COR-L47 (cell line): ENCODE results near the gene MYL3.
"Not testable (repeated sequence)": the region's sequence is repeated elsewhere in the genome, so short reads cannot be mapped to it uniquely, and the experiment has no call there.

Experiments
- DNase-seq: peaks from one replicate; lab custom pipeline; 2025; lab: John Stamatoyannopoulos, UW

MYL3 gene

DNA sequence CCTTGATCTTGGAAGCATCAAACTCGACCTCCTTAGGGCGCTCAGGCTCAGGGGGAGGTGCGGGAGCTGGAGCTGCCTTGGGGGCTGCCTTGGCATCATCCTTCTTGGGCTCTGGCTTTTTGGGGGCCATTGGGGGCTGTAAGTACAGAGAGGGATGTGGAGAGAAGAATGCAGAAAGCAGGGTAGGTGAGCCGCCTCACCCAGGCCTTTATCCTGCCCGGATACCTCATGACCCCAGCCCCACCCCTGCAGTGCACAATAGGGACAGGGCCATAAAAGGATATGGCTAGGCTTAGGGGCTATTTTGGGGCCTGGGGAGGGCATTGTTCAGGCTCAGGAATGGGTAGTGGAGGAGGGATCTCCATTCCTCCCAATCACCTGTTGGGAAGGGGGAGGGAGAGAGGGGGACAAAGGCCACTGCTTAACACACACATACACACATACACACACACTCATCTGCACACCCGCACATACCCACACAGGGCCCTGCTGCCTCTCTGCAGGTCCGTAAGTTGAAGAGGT lies at the start of gene MYL3:
MYL3 (minus strand) TSS at position 184 of the 522 bp plus-strand sequence; CDS start at position 130, 54 bp downstream.
- DNase-seq: no peak

DNA sequence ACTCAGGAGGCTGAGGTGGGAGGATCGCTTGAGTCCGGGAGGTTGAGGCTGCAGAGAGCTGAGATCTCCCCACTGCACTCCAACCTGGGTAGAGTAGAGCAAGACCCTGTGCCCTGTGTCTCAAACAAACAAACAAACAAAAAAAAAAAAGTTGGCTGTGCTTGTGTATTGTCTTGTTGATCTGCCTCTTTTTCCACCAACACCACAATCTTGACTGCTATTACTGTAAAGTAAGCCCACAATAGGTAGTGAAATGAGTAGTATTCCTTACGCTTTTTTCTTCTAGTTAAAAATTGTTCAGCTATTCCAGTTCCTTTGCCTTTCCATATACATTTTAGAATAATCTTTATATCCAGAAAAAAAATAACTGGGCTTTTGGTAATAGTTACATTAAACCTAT lies 49.7 kb upstream of the MYL3 start:
- no peak for DNase-seq

DNA sequence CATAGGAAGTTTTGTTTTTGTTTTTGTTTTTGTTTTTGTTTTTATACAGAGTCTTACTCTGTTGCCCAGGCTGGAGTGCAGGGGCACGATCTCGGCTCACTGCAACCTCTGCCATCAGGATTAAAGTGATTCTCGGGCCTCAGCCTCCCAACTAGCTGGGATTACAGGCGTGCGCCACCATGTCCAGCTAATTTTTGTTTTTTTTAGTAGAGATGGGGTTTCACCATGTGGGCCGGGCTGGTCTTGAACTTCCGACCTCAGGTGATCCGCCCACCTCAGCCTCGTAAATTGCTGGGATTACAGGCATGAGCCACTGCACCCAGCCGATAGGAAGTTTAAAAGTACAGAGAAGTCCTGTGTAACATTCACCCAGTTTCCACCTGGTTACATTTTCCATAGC lies 47.7 kb upstream of the MYL3 start:
- DNase-seq: not testable (repeated sequence)

DNA sequence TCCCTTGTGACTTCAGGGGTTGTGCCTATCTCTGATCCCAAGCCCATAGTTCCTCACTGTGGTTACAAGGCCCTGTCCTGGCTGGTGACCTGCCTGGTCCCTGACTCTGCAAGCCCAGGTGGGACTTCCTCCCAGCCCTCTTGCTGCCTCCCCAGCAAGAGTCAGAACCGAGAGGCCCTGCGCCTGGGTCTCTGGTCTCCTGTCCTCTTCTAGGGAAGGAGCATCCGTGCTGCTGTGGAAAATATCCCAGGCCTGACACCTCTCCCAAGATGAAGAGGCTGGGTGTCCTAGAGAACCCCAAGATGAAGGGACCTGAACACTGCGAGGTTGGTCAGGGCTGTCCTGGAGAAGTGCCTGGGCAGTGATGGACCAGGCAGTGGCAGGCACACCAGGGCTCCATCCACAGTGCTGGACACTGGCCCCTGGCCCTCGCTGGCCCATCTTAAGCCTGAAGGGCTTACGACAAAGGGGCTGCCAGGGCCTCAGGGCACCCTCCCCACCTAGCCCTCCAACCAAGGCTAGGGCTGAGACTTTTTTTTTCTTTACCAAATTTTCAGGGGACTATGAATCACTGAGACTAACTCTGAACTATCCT lies 47.0 kb upstream of the MYL3 start:
- DNase-seq: no peak

DNA sequence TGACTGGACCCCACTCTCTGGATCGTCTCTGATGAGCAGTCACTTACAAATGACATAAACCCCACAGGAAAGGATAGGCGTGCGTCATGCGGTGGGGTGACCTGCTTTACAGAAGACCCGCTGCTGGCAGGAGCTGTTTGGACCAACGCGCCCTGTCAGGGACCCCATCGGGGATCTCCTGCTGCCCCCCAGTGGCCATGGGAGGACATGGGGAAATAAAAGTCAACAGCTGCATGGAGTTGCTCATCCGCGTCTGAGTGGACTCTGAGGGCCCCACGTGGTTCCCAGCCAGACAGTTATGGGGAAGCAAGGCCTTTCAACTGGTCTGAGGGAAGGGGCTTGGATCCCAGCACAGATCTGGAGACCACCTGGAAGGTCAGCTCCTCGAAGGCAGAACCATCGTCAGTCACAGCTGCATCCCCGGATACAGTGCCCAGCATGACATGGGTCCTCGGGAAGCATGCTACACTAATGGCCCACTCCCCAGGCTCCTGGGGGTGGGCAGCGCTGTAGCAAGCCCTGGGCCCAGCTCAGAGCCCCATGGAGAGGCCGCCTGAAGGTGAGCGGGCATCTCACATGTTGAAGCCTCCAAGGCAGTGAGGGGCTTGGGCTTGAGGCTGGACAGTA lies 46.4 kb upstream of the MYL3 start:
- peak; percentile 31 for DNase-seq

DNA sequence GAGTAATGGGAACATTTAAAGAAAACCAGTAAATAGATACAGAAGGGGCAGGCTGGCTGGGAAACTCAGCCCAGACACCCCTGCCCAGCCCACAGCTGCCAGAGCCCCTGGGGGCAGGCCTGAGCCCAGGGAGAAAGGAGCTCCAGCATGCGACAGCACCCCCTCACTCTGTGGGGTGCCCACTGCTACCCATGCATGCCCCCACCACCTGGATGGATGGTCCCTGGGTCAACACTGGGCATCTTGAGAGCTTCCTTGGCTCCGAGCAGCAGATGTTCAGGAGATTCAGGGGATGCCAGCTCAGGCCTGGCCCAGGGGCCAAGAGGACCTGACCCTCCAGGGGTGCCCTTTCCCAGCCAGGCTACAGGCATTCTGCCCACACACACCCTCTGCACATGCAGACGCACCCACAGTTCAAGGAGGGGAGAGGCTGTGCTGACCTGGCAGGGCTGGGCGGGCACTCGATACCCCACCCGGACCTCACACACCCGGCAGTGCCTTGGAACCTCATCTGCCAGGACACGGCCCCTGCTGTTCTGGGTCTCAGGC lies 45.8 kb upstream of the MYL3 start:
- no peak for DNase-seq

DNA sequence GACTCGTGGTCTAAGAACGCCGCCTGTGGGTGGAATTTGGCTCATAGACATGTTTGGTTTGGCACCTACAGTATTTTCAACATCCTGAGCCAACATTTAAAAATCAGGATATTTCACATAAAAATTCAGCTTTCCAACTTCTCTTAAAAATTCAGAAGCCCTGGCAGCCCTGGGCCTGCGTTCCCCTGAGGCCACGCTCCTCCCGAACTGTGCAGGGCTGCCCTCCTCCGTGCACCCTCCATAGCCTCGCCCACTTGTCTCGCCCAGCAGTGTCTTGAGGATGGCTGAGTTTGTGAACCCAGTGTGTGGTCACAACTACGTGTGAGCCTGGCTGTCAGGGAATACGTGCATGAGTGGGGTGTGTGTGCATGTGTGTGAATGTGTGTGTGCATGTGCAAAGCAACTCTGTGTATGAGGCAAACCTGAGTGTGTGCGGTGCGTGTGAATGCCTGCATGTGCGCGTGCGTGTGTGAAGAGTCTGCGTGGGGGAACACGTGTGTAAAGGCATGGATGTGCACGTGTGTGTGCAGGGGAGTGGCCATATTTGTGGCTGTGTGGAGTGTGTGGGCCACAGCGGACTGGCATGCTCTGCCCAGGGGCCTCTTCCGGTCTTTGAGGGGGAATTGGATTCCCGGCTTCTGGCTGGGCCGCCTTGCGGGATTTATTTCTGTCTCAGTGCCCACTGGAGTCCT lies 45.2 kb upstream of the MYL3 start:
- DNase-seq: no peak

DNA sequence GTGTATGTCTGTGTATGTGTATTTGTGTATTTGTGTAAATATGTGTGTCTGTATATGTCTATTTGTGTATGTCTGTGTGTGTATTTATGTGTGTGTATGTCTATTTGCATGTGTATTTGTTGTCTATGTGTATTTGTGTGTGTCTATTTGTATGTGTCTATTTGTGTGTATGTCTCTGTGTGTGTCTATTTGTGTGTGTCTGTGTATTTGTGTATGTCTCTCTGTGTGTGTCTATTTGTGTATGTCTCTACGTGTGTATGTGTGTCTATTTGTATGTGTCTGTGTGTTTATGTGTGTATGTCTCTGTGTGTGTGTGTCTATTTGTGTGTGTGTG lies 44.7 kb upstream of the MYL3 start:
- DNase-seq: no peak

DNA sequence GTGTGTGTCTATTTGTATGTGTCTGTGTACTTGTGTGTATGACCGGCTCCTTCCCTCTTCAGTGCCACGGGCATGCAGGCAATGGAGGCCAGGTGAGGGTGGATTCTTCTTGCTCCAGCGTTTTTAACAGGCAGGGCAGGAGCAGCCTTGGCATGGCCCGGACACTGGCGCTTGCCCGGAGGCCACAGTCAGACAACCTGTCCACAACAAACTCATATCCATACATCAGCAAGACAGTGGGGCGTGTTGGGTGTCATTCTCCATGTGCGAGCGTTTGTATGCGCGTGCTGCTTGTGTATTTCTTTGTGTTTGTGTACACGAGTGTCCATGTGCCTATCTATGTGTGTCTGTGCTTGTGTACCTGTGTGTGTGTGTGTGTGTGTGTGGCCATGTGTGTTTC lies 44.0 kb upstream of the MYL3 start:
- DNase-seq: no peak

DNA sequence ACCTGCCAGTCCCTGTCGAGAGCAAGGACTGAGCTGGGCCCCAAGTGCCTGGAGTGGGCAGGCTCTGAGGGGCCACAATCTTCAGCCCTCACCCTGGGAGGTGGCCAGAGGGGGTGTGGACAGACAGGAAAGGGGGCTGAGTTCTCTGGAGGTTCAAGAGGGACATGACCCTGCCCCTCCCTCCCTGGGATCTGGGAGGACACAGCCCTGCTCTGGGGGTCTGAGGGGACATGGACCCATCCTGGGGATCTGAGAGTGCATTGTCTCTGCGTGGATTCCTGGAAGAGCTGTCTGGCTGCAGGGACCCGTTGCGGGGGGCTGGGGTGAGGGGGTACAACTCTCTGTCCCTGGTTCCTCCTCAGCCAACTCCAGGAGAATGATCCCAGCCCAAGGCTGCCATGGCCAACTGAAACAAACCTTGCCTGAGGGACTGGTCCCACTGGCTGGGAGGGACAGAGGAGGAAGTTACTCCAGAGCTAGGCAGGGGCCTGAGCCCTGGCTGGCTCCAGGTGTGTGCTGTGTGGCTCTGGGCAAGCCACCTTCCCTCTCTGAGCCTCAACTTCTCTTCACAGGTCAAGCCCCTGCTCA lies 43.3 kb upstream of the MYL3 start:
- DNase-seq: no peak

DNA sequence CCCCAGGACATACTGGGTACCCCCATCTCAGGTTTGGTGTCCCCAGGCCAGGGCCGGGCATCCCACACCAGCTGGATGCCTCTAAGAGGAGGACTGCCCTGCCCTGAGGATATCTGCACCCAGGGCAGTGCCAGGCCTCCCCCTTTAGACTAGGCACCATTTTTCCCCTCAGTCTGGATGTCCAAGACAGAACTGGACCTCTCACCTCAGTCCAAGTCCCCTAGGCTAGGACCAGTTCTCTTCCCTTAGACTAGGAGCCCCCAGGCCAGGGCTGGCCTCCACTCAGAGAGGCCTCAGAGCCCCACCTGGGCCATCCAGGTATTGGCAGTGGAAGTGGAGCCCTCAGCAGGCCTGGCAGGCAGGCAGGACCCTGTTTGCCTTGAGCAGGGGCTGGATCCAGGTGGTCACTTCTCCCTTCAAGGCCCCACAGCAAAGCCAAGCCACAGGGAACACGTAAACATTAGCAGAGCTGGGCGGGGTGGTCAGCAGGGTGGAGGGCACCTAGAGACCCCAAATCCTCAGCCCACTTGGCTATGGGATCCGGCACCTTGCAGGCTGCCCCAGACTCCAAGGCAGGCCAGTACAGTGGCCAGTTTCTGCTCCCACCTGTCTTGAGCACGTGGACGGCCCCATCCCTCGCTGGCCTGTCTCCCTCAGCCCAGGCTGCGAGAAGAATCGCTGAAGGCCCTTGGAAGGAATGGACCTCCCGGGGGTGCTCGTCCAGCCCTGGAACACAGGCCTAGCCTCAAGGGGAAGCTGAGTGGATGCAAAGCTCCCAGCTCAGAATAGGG lies 42.6 kb upstream of the MYL3 start:
- DNase-seq: no peak

DNA sequence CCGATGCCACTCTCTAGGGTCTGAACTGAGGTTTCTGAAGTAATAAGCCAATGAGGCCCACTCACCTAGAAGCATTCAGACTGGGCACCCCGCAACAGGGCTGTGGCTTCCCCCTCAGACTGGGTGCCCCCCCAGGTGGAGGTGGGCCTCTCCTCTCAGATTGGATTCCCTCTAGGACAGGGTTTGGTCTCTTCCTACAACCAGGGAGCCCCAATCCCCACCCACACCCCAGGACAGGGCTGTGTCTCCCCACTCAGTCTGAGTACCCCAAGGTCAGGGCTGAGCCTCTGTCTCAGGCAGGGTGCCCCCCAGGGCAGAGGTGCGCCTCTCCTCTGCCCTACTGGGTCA lies 41.9 kb upstream of the MYL3 start:
- DNase-seq: no peak

DNA sequence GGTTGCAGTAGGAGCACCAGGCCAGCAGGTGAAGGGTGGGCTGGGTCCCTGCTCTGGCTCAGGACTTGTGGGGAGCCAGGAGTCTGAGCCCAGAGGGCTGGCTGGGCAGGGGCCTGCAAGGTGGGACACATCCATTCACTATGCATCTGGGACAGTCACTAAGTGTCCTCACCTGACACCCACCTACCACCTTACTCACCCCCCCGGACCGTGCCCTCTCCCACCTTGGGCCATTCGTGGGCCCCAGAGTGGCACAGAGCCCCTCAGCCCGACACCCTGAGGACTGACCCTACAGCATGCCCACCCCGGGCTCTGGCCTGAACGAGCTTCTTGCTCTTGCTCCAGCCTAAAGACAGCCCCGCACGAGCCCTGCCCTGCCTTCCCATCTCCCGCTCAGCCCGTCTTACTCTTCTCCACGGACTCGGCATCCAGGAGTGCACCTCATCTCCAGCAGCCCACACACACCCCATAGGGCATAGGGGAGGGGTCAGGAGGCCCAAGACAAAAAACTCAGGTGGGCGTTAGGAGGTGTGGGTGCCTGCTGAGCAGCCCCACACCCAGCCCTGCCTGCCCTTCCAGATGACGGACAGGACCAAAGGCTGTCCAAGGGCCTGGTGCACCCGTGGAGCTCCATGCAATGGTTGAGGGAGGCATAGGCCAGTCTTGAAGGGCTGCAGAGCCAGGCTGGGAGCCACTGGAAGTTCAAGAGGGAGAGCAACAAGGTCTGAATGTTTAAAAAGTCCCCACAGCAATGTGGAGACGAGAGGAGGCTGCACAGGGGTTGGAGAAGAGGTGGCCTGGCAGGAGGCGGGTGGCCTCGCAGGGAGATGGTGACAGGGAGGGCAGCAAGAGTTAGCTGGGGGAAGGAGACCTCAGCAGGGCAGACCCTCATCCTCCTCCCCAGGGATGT lies 41.3 kb upstream of the MYL3 start:
- no peak for DNase-seq

DNA sequence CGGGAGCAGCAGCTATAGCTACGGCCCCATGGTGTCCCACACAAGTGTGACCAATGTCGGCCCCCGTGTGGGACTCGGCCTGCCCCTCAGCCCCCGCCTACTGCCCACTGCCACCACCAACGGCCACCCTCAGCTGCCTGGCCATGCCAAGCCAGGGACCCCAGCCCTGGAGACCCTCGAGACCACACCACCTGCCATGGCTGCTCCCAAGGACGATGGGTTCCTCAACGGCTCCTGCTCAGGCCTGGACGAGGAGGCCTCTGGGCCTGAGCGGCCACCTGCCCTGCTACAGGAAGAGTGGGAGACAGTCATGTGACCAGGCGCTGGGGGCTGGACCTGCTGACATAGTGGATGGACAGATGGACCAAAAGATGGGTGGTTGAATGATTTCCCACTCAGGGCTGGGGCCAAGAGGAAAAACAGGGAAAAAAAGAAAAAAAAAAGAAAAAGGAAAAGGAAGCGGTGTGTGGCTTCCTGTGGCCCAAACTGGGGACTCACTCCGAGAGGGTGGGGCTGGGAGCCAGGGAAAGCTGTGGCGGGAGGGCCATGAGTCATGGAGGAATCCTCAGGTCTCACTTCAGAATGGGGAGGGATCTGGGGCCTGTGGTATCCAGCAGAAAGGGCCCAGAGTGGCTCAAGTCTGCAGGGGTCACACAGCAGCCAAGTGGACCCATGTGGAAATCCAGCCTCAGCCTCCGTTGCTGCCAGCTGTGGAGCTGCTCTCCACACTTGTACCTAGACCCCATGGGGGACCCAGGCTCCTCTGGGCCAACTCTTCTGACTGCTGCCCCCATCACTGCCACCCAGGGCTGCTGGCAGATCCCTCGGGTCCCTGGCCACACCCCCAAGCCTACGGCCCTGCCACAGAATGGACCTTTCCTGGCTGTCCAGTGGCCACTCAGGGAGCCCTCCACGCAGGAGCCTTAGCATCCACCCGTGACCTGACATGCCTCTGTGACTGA lies 40.4 kb upstream of the MYL3 start:
- no peak for DNase-seq

DNA sequence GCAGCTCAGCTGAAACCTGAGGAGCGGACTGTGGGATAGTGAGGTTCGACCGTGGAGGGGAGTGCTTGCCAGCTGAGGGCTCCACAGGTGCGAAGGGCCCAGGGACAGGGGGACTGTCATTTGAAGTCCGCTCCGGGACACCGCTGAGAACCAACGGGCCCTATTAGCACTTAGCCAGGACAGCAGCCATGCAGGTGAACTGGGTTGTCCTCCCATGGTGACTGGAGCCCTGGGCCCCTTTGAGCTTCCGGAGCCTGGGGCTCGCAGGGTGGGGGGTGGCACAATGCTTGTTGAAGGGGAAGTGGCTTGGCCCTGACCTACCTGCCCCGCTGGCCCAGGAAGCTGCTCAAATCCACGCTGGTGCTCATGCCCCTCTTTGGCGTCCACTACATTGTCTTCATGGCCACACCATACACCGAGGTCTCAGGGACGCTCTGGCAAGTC lies 39.0 kb upstream of the MYL3 start:
- no peak for DNase-seq

DNA sequence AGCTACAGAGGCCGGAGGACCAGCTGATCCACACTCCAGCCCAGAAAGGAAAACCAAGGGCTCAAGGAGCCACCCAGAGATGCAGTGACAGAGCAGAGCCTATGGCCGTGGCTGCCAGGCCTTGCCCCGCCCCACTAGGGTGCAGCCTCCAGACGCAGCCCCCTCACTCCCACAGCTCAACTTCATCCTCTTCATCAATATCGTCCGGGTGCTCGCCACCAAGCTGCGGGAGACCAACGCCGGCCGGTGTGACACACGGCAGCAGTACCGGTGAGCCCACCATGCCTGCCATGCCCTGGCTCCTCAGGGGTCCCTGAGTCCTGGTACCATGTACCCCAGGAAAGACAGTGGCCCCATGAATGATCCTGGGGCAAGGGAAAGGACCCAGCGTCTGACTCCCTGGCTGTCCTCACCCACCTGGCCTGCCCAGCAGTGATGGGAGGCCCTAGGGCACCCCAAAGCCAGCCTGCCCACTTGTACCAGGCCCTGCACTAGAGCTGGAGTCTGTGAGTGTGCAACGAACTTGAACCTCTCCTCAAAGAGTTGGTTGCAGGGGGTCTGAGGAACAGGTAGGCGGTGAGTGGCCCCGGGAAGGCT lies 38.4 kb upstream of the MYL3 start:
- no peak for DNase-seq

DNA sequence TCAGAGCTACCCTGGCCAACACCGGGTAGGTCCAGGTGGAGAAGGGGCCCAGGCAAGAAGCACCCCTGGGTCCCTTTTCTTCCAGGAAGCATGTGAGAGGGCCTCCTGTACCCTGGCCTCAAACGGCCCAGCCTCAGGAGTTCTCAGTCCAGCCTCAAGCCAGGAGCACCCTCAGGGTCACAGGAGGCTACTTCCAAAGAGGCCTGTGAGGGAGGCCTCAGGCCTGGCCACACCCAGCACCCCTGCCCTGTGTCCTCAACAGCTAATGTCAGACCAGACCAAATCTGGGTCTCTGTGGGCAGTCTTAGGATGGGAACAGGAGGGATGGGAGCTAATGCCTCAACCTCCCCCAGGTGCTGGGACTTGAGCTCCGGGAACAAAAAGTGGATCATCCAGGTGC lies 37.8 kb upstream of the MYL3 start:
- DNase-seq: no peak

DNA sequence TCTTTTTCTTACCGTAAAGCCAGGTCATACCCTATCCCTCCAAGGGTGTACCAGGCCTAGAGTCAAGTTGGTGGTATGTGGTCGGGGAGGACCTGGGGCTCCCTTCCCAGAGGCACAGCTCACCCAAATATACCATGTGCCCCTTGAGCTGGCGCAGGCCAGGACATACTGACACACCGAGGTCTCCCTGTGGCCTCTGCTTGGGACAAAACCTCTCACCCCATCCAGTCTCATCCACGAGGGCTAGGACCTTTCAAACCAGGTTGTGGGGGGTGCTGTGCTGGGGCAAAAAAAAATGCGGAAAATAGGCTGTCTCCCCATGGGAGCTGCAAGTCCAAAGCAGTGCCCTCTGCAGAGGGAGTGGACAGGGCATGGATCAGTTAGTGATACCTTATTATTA lies 37.1 kb upstream of the MYL3 start:
- DNase-seq: no peak

DNA sequence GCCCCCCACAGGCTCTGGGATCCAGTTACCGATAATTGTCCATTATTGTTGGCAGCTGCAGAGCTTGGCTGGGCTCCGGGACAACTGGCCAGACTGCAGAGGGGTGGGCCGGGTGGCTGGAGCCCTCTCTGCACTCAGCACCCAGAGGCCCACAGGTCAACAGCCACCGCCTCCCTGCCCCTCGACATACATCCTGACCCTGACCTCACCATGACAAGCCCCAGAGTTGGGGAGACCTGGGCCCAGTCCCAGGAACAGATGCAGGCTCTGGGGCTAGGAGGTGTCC lies 36.7 kb upstream of the MYL3 start:
- peak; percentile 65 for DNase-seq
